GM23248 (cell line): Measurements from ENCODE around the gene DIP2C.

Experiments
- EZH2 ChIP-seq: fragments of 200-600 bp; sonication (generic); IDR thresholded peaks from 2 replicates; pipeline ENCODE4 v1.6.1; 2018; ENCODE audit warnings: antibody characterized with exemption, mild to moderate bottlenecking; ENCODE audit not compliant: insufficient read depth, poor library complexity, severe bottlenecking
- EZH2phosphoT487 ChIP-seq: fragments of 200-600 bp; sonication (generic); IDR thresholded peaks from 2 replicates; pipeline ENCODE4 v1.6.1; 2018; ENCODE audit warnings: antibody characterized with exemption, moderate library complexity, mild to moderate bottlenecking, low read depth; ENCODE audit not compliant: insufficient read depth

DNA sequence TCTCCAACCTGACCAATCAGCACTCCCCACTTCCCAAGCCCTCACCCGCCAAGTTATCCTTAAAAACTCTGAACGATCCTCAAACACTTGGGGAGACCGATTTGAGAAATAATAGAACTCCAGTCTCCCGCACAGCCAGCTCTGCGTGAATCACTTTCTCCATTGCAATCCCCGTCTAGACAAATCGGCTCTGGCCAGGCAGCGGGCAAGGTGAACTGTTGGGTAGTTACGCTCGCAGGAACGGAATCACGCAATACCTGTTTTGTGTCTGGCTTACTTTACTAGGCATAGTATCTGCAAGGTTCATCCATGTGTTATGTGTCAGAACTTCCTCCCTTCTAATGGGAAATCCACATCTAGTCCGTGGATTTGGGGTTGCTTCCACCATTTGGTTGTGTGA is 282.5 kb downstream of the DIP2C start:
- TF ChIP-seq EZH2phosphoT487 (no peak), EZH2 (no peak)
